Gastrocnemius medialis (tissue), 4 donors: Measurements from ENCODE around the gene WDR49.

Experiments used
- POLR2A ChIP-seq, 2 donors: fragments of 450-650 bp; IDR thresholded peaks; one replicate each; pipeline ENCODE4 v1.6.1; 2017; ENCODE audit warnings: antibody characterized with exemption in 2 of 2, mild to moderate bottlenecking in 2 of 2, moderate library complexity in 2 of 2
- TF ChIP-seq, protein P1 (sequence below), 5 experiments: fragments of 450-650 bp in 3 of 5; fragments of 200-600 bp in 2 of 5; sonication (generic) in 2 of 5; IDR thresholded peaks in 4 of 5; conservative IDR thresholded peaks in 1 of 5; 1 replicate in 4 of 5; 2 replicates in 1 of 5; pipeline ENCODE4 v1.5.1; 2016 to 2019; ENCODE audit warnings: antibody characterized with exemption in 5 of 5, mild to moderate bottlenecking in 3 of 5, moderate library complexity in 3 of 5

- TF ChIP-seq, protein P1, sequence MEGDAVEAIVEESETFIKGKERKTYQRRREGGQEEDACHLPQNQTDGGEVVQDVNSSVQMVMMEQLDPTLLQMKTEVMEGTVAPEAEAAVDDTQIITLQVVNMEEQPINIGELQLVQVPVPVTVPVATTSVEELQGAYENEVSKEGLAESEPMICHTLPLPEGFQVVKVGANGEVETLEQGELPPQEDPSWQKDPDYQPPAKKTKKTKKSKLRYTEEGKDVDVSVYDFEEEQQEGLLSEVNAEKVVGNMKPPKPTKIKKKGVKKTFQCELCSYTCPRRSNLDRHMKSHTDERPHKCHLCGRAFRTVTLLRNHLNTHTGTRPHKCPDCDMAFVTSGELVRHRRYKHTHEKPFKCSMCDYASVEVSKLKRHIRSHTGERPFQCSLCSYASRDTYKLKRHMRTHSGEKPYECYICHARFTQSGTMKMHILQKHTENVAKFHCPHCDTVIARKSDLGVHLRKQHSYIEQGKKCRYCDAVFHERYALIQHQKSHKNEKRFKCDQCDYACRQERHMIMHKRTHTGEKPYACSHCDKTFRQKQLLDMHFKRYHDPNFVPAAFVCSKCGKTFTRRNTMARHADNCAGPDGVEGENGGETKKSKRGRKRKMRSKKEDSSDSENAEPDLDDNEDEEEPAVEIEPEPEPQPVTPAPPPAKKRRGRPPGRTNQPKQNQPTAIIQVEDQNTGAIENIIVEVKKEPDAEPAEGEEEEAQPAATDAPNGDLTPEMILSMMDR (IDR thresholded peaks at IDR 0.05 in 4 of 5, conservative IDR thresholded peaks at IDR 0.05 in 1 of 5), result no peak
- no peak for TF ChIP-seq POLR2A (IDR thresholded peaks at IDR 0.05)
Measured at GRCh38 chr3:167671878-167672427, 18.2 kb upstream of the WDR49 start.
